Measurements from ENCODE around the gene BCL2L14.

Gene BCL2L14

DNA sequence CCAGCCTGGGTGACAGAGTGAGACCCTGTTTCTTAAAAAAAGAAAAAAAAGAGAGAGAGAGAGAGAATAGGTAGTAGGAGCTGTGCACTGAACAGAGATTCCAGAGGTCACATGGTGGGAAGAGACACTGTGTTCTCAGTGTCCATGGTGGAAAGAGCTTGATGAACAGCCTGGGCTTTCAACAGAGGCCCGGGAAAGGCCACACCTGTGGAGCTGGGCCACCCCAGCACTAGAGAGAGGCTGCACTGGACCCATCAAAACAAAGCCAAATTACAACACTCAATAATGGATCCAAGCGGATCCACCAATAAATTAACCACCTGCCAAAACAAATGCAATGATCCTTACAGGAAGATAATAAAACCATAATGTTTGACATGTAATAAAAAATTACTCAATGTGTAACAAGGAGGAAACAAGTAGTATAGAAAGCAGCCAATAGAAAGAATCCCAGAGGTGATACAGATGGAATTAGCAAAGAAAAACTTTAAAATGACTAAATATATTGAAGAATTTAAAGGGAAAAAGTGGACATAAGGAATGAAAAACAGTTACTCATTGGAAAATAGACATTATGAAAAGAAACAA is 44.8 kb upstream of the BCL2L14 start:
- TF ChIP-seq, protein P1, sequence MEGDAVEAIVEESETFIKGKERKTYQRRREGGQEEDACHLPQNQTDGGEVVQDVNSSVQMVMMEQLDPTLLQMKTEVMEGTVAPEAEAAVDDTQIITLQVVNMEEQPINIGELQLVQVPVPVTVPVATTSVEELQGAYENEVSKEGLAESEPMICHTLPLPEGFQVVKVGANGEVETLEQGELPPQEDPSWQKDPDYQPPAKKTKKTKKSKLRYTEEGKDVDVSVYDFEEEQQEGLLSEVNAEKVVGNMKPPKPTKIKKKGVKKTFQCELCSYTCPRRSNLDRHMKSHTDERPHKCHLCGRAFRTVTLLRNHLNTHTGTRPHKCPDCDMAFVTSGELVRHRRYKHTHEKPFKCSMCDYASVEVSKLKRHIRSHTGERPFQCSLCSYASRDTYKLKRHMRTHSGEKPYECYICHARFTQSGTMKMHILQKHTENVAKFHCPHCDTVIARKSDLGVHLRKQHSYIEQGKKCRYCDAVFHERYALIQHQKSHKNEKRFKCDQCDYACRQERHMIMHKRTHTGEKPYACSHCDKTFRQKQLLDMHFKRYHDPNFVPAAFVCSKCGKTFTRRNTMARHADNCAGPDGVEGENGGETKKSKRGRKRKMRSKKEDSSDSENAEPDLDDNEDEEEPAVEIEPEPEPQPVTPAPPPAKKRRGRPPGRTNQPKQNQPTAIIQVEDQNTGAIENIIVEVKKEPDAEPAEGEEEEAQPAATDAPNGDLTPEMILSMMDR (IDR thresholded peaks at IDR 0.05; ENCODE audit: poor library complexity, severe bottlenecking), result no peak
- ATAC-seq (ENCODE audit: low read depth), result no peak
- Histone ChIP-seq H3K4me3 (ENCODE audit: severe bottlenecking) (no peak overlapping the region), H3K9me3 (ENCODE audit: severe bottlenecking) (no peaks in the 10 kb centered on the region), H3K4me1 (ENCODE audit: insufficient read depth, poor library complexity, severe bottlenecking) (no peaks in the 10 kb centered on the region), H3K36me3 (ENCODE audit: low read depth) (no peaks in the 10 kb centered on the region), H3K27ac (ENCODE audit: poor library complexity, severe bottlenecking) (no peak overlapping the region), H3K27me3 (ENCODE audit: insufficient read depth, poor library complexity, severe bottlenecking) (no peaks in the 10 kb centered on the region)
- DNase-seq (ENCODE audit: low spot score), result no peak

DNA sequence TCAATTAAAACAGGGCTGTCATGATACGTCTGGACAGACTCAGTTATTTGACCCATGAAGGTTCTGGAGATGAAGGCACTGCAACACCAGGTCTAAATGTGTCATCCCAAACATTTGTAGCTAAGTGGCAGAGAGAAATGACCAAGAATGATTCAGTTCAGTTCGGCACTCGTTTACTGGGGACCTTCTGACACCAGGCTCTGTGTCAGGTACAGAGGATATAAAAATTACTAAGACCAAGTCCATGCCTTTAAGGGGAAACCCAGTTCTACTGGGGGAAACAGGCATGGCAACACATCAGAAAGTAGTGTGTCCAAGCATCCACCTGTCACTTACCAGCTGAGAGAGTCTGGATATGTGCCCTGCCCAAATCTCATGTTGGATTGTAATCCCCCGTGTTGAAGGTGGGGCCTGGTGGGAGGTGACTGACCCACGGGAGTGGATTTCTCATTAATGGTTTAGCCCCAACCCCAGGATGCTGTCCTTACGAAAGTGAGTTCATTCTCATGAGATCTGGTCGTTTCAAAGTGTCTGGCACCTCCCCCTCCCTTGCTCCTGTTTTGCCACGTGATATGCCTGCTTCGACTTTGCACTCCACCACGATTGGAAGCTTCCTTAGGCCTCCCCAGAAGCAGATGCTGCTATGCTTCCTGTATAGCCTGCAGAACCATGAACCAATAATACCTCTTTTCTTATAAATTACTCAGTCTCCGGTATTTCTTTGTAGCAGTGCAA is 41.9 kb upstream of the BCL2L14 start:
- no peak for DNase-seq (ENCODE audit: low spot score)
- TF ChIP-seq, protein P1 (IDR thresholded peaks at IDR 0.05; ENCODE audit: poor library complexity, severe bottlenecking), result no peak

DNA sequence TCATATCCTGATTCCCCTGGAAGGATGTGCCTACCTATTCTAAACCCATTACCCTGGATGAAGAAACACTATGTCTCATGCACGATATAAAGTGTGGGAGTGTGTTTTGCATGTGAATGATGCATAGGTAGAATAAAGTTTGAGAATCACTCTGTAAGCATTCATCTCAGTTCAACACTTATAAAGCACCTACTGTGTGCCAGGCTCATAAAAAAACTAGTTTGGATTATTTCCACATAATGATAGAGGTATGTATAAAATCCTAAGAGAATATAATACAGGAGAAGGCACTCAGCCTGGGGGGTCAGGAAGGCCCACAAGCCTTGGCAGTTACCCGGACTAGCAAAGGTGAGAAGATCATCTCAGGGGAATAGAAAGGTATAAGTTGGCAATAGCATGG is 41.1 kb upstream of the BCL2L14 start:
- TF ChIP-seq, protein P1 (IDR thresholded peaks at IDR 0.05; ENCODE audit: poor library complexity, severe bottlenecking), result no peak
- ATAC-seq (ENCODE audit: low read depth) (no peak), DNase-seq (ENCODE audit: low spot score) (no peak)
- Histone ChIP-seq H3K4me1 (ENCODE audit: insufficient read depth, poor library complexity, severe bottlenecking) (no peaks in the 10 kb centered on the region), H3K9me3 (ENCODE audit: severe bottlenecking) (no peaks in the 10 kb centered on the region), H3K4me3 (ENCODE audit: severe bottlenecking) (no peak overlapping the region), H3K27ac (ENCODE audit: poor library complexity, severe bottlenecking) (no peak overlapping the region), H3K27me3 (ENCODE audit: insufficient read depth, poor library complexity, severe bottlenecking) (no peaks in the 10 kb centered on the region), H3K36me3 (ENCODE audit: low read depth) (no peaks in the 10 kb centered on the region)

More for the DNA sequence above, 41.9 kb upstream of the BCL2L14 start:
- H3K27me3 ChIP-seq (ENCODE audit: insufficient read depth, poor library complexity, severe bottlenecking), result no peaks in the 10 kb centered on the region
- ATAC-seq (ENCODE audit: low read depth), result no peak
- no peaks in the 10 kb centered on the region for H3K9me3 ChIP-seq (ENCODE audit: severe bottlenecking)
- H3K27ac ChIP-seq (ENCODE audit: poor library complexity, severe bottlenecking), result no peak overlapping the region
- H3K36me3 ChIP-seq (ENCODE audit: low read depth), result no peaks in the 10 kb centered on the region
- H3K4me1 ChIP-seq (ENCODE audit: insufficient read depth, poor library complexity, severe bottlenecking), result no peaks in the 10 kb centered on the region
- H3K4me3 ChIP-seq (ENCODE audit: severe bottlenecking), result no peak overlapping the region

DNA sequence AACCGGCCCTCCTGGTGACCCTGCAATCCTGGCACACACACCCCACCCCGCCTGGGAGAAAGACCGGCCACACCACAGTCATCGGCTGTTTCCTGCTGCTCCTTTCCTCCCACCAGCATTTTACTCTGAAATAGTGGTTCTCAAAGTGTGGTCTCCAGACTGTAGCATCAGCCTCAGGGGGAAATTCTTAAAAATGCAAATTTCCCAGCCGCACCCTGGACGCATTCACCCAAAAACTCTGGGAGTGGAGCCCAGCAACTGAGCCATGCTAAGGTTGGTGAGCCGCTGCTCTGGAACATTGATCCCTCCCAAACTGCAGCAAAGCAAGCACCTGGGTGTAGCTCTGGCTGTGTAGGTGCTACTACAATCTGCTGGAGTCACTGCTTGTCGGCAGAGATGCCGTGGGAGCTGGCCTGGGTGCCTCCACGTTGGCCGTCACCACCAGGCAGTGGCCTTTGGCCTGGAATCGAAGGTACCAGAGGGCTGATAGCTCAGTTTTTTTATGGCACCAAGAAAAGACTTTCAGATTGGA is 38.4 kb upstream of the BCL2L14 start:
- ATAC-seq (ENCODE audit: low read depth), result no peak
- Histone ChIP-seq H3K27me3 (ENCODE audit: insufficient read depth, poor library complexity, severe bottlenecking) (no peaks in the 10 kb centered on the region), H3K27ac (ENCODE audit: poor library complexity, severe bottlenecking) (no peak overlapping the region), H3K4me3 (ENCODE audit: severe bottlenecking) (no peak overlapping the region), H3K4me1 (ENCODE audit: insufficient read depth, poor library complexity, severe bottlenecking) (no peaks in the 10 kb centered on the region), H3K9me3 (ENCODE audit: severe bottlenecking) (no peaks in the 10 kb centered on the region), H3K36me3 (ENCODE audit: low read depth) (no peaks in the 10 kb centered on the region)
- no peak for DNase-seq (ENCODE audit: low spot score)
- TF ChIP-seq, protein P1 (IDR thresholded peaks at IDR 0.05; ENCODE audit: poor library complexity, severe bottlenecking), result no peak

Data from RWPE2 (cell line).